SJSA1 (cell line): ENCODE results near the gene PYROXD2. TPM values are rescaled to one million over a fixed set of nuclear protein-coding genes. Genes with fewer than 3 reads are reported as not detected.
"Not testable (repeated sequence)": the region's sequence is repeated elsewhere in the genome, so short reads cannot be mapped to it uniquely, and the experiment has no call there.

Experiments
- DNase-seq, 2 experiments: peaks; one replicate each; pipeline ENCODE4 v3.0.0-alpha.2; 2015 to 2020; ENCODE audit warnings: low spot score in 2 of 2, low read depth in 1 of 2
- H3K27ac ChIP-seq: fragments of 250-450 bp; sonication (Bioruptor Pico); 2 replicates; pipeline ENCODE4 v1.5.1; 2020; ENCODE audit warnings: mild to moderate bottlenecking, moderate library complexity
- H3K27me3 ChIP-seq: fragments of 250-450 bp; sonication (Bioruptor Pico); replicated peaks from 2 replicates; pipeline ENCODE4 v1.5.1; 2020; ENCODE audit warnings: mild to moderate bottlenecking, moderate library complexity
- H3K36me3 ChIP-seq: fragments of 250-450 bp; sonication (Bioruptor Pico); 2 replicates; pipeline ENCODE4 v1.5.1; 2020; ENCODE audit warnings: mild to moderate bottlenecking
- H3K4me1 ChIP-seq: fragments of 250-450 bp; sonication (Bioruptor Pico); replicated peaks from 2 replicates; pipeline ENCODE4 v1.6.1; 2021; ENCODE audit warnings: mild to moderate bottlenecking
- H3K4me3 ChIP-seq: fragments of 250-450 bp; sonication (Bioruptor Pico); 2 replicates; pipeline ENCODE4 v1.5.1; 2020; ENCODE audit warnings: mild to moderate bottlenecking
- H3K9me3 ChIP-seq: fragments of 250-450 bp; sonication (Bioruptor Pico); replicated peaks from 2 replicates; pipeline ENCODE4 v1.5.1; 2020; ENCODE audit warnings: mild to moderate bottlenecking
- total RNA-seq: library from RNA; depleted of rRNA; stranded (reverse); fragments of >200 nt; shearing (Covaris generic); gene quantifications from 2 replicates; pipeline ENCODE4 v1.2.3, GENCODE V29; 2014

Gene PYROXD2
- total RNA-seq, 1 experiment from 2014 or later = 13.8 TPM

DNA sequence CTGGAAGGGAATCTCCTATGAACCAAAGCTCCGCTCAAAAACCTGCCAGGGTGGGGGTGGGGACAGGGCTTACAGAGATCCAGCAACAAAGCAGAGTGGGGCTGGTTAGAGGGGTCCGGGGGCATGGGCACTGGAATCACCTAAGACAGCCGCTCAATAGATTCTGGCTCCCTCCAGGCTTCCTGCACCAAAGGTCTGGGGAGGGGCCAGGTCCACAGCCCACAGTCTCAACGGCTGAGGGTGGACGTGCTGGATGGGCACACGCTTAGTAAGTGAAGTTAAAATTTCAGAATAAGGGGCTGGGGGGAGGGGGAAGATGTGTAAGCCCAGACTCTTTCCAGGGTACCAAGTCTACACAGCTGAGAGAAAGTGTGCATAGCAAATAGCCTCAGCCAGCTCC lies 31.1 kb downstream of the PYROXD2 start:
- Histone ChIP-seq H3K4me3 (no peak overlapping the region), H3K36me3 (peaks cover 7% of the 10 kb centered on the region; the same call in 1 of the 2 replicates), H3K27ac (no peak overlapping the region), H3K27me3 (no peaks in the 10 kb centered on the region), H3K9me3 (no peaks in the 10 kb centered on the region), H3K4me1 (peaks cover 9% of the 10 kb centered on the region)
- DNase-seq = no peak

DNA sequence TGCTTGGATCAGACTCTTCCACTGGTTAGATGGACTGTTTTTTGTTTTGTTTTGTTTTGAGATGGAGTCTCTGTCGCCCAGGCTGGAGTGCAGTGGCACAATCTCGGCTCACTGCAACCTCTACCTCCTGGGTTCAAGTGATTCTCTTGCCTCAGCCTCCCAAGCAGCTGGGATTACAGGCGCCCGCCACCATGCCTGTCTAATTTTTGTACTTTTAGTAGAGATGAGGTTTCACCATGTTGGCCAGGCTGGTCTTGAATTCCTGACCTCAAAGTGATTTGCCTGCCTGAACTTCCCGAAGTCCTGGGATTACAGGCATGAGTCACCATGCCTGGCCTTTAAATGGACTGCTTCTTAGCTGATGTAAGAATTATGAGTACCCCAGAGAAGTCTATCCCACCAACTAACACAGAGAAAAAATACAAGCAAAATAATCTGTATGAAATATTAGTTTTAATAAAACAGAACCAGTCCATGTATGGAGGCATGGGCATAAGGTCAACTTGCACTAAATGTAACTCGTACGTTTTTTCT lies 31.8 kb downstream of the PYROXD2 start:
- not testable (repeated sequence) for H3K4me3 ChIP-seq, H3K4me1 ChIP-seq, H3K36me3 ChIP-seq, H3K27me3 ChIP-seq, H3K9me3 ChIP-seq
- DNase-seq = peak in 1 of 2 experiments; percentile 14
- H3K27ac ChIP-seq = 0 out of 2 replicates have a peak overlapping the region, but pooled peaks have one; percentile 19

DNA sequence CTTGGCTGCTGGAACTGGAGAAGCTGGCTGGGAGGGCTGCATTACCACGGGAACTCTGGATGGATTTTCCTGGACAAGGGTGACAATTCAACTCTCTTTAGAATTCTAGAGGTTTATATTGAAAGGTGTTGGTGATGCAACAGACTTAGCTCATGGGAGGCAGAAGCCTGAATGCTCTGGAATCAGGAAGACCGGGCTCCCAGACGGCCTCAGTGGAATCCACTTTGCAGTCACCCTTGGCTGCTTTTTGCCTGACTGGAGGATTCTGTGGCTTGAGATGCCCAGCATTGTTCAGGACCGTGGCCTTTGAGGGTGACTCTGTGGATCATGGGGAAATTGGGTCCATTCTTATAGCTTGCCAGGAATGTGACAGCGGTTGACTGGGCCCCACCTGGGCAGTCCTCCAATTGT lies 32.3 kb downstream of the PYROXD2 start:
- Histone ChIP-seq H3K27ac (no peak overlapping the region), H3K4me3 (no peak overlapping the region), H3K27me3 (no peaks in the 10 kb centered on the region), H3K36me3 (peaks cover 7% of the 10 kb centered on the region; the same call in 1 of the 2 replicates), H3K4me1 (peaks cover 9% of the 10 kb centered on the region), H3K9me3 (no peaks in the 10 kb centered on the region)
- no peak for DNase-seq

DNA sequence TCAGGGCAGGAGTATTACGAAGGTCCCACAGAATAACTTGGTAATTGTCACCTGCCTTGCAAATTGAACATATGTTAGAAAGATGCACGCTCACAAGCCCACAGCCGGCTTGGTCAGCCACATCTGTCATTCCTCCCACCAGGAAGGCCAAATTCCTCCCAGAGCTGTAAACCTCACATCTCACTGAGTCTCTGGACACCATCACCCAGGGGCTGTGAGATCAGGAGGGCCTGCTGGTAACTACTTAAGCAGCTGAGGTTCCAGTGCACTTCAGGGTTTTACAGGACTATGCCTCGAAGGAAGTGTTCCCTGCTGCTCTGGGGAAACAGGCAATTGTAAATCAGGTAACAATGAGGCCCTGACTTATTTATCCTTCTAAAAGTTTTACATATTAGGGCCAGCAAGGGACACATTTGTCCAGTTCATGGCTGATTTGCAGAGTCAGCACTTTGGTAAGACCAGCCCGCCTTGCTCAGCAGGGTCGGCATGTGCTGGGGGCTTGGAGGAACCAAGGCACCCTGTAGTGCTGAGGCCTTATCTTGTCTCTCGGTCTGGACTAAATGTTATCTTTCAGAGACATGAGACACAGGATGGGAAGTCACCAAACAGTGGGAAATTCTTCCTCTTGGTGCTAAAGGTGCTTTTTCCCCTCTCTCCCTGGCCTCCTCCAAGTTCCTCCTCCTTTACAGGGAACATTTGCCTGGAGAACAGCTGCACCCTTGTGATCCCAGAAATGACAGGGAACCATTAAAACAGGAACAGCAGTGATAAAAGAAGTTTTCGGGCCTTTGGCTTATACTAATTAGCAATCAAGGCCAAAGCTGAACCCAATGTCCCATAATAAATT lies 34.3 kb downstream of the PYROXD2 start:
- Histone ChIP-seq H3K27ac (no peak overlapping the region), H3K36me3 (peaks cover 7% of the 10 kb centered on the region; the same call in 1 of the 2 replicates), H3K9me3 (no peaks in the 10 kb centered on the region), H3K27me3 (no peaks in the 10 kb centered on the region), H3K4me1 (peaks cover 9% of the 10 kb centered on the region), H3K4me3 (no peak overlapping the region)
- no peak for DNase-seq

DNA sequence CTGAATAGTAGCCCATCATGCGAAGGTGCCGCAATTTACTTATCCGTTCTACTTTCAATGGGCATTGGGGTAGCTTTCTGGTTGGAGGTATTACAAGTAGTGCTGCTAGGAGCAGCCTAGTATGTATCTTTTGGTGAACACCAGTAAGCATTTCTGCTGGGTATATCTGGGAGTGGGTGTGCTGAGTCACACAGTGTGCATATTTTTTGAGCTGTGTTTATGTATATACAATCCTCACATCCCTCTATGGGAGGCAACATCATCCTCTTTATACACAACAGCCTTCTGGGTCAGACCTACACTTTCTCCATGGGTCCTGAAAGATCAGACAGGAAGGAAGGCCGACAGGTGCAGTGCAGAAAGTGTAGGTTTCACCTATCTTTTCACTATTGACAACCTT lies 36.3 kb downstream of the PYROXD2 start:
- Histone ChIP-seq H3K9me3 (no peaks in the 10 kb centered on the region), H3K27ac (no peak overlapping the region), H3K4me3 (no peak overlapping the region), H3K27me3 (no peaks in the 10 kb centered on the region), H3K4me1 (peaks cover 9% of the 10 kb centered on the region), H3K36me3 (peaks cover 4% of the 10 kb centered on the region; the same call in 1 of the 2 replicates)
- DNase-seq = no peak

DNA sequence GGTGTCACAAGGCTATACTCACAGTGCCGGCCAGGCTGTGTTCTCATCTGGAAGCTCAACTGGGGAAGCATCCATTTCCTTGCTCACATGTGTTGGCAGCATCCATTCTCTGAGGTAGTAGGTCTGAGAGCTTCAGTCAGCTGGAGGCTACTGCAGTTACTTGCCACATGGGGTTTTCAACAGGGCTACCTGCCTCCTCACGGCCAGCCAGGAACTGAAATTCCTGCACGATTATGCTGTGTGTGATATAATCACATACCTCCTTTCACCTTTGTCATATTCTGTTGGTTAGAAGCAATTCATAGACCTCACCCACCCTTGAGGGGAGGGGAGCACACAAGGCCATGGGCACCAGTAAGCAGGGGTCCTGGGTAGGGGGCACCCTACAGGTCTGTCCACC lies 37.4 kb downstream of the PYROXD2 start:
- no peaks in the 10 kb centered on the region for H3K27me3 ChIP-seq
- H3K36me3 ChIP-seq = no peaks in the 10 kb centered on the region; the same call in 1 of the 2 replicates
- no peak overlapping the region for H3K27ac ChIP-seq
- no peak overlapping the region for H3K4me3 ChIP-seq
- DNase-seq = no peak
- H3K4me1 ChIP-seq = no peaks in the 10 kb centered on the region
- no peaks in the 10 kb centered on the region for H3K9me3 ChIP-seq

DNA sequence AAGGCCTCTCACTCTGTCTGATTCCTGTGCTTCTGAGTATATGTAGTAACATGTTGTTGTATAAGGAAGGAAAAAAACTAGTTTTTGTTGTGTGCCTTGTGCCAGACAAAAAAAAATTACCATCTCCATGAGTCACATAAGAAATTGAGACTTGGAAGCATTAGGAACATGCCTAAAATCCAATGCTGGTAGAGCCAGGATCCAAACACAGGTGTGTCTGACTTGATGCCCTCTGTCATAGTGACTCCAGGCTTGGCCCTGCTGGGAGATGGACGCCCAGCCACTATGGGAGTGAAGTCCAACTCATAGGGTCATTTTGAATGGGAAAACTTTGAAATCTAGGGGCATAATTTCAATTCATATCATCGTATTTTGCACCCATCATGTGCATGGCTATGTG lies 38.0 kb downstream of the PYROXD2 start:
- no peaks in the 10 kb centered on the region for H3K27me3 ChIP-seq
- H3K27ac ChIP-seq = no peak overlapping the region
- no peaks in the 10 kb centered on the region for H3K9me3 ChIP-seq
- no peaks in the 10 kb centered on the region for H3K4me1 ChIP-seq
- no peak overlapping the region for H3K4me3 ChIP-seq
- no peaks in the 10 kb centered on the region; the same call in 1 of the 2 replicates for H3K36me3 ChIP-seq
- DNase-seq = no peak

DNA sequence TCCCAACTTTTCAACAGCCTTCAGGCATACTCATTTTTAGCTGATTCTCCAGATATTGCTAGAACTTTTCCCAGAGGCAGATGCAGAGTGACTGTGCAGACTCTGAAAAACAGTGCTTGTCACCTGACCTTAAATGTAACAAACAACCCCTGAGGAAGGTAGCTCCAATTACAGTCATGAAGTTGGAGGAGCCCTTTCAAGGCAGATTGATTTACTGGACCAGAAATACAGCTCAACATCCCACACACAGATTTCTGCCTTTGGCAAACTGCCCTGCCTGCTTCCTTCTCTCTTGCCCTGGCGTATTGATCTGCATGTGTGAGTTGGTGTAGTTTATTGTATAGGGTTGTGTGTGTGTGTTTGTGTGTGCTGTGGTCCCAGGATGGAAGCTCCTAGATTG lies 38.5 kb downstream of the PYROXD2 start:
- no peak overlapping the region for H3K4me3 ChIP-seq
- no peaks in the 10 kb centered on the region for H3K27me3 ChIP-seq
- no peaks in the 10 kb centered on the region for H3K9me3 ChIP-seq
- no peak for DNase-seq
- no peaks in the 10 kb centered on the region for H3K36me3 ChIP-seq
- H3K4me1 ChIP-seq = no peaks in the 10 kb centered on the region
- no peak overlapping the region for H3K27ac ChIP-seq

DNA sequence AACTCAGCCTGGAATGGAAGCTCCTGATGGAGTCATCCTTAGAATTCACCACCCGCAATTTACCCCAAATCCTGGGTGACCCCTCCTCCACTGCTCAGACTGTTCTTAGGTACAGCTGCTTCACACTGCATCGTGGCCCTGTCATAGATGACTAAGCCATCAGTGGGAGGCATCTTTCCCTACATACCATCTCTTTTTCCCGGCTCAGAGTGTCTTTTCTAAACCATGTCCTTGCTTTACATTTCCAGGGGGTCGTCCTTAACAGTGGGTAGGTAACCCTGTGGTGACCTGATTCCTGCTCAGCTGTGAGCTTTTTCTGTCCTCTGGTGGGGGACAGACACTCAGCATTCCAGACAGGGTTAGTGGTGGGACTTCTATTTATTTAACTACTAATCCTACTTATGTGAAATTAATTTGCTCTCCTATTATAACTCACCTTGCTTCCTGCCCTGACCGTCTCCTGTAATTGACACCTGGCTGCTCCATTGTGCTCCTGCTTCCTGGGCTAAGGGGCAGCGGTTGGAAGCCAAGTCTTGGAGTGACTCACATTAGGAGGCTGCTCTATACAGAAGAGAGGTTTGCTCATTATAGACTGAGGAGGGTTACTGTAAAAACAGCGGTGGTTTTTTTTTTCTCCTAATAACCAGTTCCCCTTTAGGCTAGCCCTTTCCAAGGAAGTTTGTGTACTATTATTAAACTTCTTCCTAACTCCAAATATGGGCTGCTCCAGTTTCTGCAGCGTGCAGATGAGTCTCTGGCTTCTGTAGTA lies 40.6 kb downstream of the PYROXD2 start:
- DNase-seq = no peak
- Histone ChIP-seq H3K4me3 (no peak overlapping the region), H3K27ac (no peak overlapping the region), H3K9me3 (no peaks in the 10 kb centered on the region), H3K4me1 (no peaks in the 10 kb centered on the region), H3K27me3 (no peaks in the 10 kb centered on the region), H3K36me3 (no peaks in the 10 kb centered on the region)

DNA sequence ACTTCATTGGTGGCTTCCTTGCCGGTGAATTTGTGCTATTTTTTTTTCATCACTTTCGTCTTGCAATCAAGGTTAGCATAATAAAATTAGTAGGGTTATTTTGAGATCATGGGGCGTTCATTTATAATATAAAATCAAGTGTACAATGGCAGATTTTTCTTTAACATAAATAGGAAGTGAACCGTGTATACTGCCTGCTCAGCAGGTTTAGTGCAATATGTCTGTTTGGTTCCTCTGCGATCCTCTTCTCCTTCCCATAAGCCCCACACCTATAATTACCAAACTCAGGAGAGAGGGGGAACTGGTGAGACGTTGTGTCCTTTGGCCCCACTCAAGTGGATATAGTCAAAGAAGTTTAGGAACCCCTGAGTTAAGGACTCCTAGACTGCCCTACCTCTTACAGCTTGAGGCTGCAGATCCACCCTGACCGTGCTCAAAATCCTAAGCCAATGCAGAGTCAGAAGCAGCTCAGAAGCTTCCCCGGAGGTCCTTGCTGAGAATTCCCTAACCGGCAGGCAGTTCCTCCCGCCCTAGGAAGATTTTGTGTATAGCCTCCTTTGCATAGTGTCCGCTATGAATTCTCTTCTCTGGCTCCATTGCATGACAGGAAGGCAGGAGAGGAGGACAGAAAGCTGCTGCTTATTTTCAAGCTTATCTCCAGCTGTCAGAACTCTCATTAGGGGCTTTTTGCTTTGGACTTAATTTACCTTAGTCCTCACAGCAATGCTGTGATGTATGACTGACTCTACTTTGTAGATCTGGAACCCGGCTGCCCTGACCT lies 41.5 kb downstream of the PYROXD2 start:
- no peak overlapping the region for H3K4me3 ChIP-seq
- no peak for DNase-seq
- H3K27me3 ChIP-seq = no peaks in the 10 kb centered on the region
- H3K36me3 ChIP-seq = no peaks in the 10 kb centered on the region
- no peaks in the 10 kb centered on the region for H3K4me1 ChIP-seq
- no peak overlapping the region for H3K27ac ChIP-seq
- H3K9me3 ChIP-seq = no peaks in the 10 kb centered on the region

DNA sequence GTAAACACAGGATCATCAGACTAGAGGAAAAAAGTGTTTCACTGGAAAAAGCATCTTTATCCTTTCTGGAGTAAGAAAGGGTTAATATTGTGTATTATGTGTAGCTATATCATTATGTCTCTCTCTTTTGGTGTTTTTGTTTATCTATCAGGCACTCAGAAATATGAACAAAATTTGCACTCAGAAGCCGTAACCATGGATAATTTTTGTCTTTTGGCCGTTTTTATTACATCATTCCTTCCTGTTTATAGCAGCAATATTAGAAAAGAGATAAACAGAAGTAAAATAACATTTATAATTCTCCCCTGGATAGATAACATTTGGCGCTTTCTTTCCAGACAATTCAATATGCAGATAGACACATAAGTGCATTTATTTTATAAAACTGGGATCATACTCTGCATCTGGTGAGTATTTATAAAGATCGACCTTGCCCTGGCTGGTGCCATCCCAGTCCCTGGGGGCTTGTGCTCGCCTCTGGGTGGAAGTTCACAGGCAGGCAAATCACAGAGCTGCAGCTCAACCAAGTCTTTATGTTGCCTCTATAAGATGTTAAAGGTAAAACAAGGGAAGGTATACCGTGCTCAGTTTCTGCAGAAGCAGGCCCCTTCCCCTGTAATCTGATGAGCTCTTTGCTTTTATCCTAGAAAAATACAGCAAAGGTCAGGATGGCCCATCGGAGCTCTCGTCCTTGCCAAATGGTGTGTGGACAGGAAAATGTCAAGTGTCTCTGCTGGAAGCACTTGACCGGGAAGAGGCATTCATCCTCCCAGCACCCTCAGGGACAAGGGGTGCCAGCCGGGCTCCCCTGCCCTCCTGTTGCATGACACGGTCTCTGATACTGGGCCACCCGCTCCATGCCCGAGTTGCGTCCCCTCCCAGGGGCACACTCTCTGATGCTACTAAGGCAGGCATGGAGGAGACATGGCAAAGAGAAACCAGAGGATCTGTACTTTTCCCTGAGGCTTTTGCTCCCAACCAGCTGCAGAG lies 43.9 kb downstream of the PYROXD2 start:
- no peaks in the 10 kb centered on the region for H3K9me3 ChIP-seq
- DNase-seq = no peak
- no peak overlapping the region for H3K4me3 ChIP-seq
- H3K27me3 ChIP-seq = no peaks in the 10 kb centered on the region
- no peak overlapping the region for H3K27ac ChIP-seq
- no peaks in the 10 kb centered on the region for H3K36me3 ChIP-seq
- H3K4me1 ChIP-seq = no peaks in the 10 kb centered on the region

DNA sequence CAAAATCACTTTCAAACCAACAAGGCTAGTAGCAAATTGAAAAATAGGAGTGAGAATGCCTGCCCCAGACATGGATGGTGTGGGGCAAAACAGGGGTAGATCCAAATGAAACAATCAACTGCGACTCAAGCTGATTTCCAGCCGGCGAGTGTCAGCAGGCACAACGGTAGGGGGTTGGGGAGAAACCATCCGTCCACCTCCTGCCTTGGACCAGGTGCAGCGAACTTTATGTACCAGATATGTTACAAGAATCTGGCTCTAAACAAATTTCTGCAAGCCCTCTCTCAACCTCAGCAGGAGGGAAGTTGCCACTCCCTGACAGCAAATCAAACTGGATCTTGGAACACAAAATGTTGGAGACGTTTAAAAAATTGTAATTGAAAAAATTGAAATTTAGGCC lies 45.2 kb downstream of the PYROXD2 start:
- Histone ChIP-seq H3K4me3 (no peak overlapping the region), H3K27ac (no peak overlapping the region), H3K27me3 (no peaks in the 10 kb centered on the region), H3K9me3 (no peaks in the 10 kb centered on the region), H3K36me3 (no peaks in the 10 kb centered on the region), H3K4me1 (no peaks in the 10 kb centered on the region)
- DNase-seq = no peak
